Astrocyte (in vitro differentiated cells and primary cell): ENCODE measurements around the gene PALB2. TPM values are rescaled to one million over a fixed set of nuclear protein-coding genes. Genes with fewer than 3 reads are reported as not detected.
A peak's percentile ranks its signal among the peaks of the same experiment; 100 is the strongest.

ENCODE experiments used
- DNase-seq: peaks from one replicate; pipeline ENCODE4 v3.0.0-alpha.2; 2010; ENCODE audit warnings: low read depth
- FAIRE-seq: peaks from 2 replicates; lab custom pipeline; 2011; peaks lifted over from hg19 to GRCh38; lab: Jason Lieb, UNC
- H2AFZ ChIP-seq: 2 replicates; pipeline ENCODE4 v1.6.0; 2012; ENCODE audit warnings: low read depth, low read length, inconsistent platforms
- H3K27ac ChIP-seq: 2 replicates; pipeline ENCODE4 v1.5.1; 2011; ENCODE audit warnings: low read depth, low read length, inconsistent platforms
- H3K27me3 ChIP-seq: 2 replicates; pipeline ENCODE4 v1.6.0; 2011; ENCODE audit warnings: low read length, inconsistent platforms; ENCODE audit not compliant: insufficient read depth
- H3K36me3 ChIP-seq: 2 replicates; pipeline ENCODE4 v1.5.1; 2011; ENCODE audit warnings: low read length, inconsistent platforms; ENCODE audit not compliant: insufficient read depth
- H3K4me1 ChIP-seq: 2 replicates; pipeline ENCODE4 v1.5.1; 2011; ENCODE audit warnings: low read length, inconsistent platforms; ENCODE audit not compliant: insufficient read depth
- H3K4me2 ChIP-seq: 2 replicates; pipeline ENCODE4 v1.6.0; 2012; ENCODE audit warnings: low read length, inconsistent platforms
- H3K4me3 ChIP-seq: 2 replicates; pipeline ENCODE4 v1.5.1; 2011; ENCODE audit warnings: low read depth, mild to moderate bottlenecking, low read length, inconsistent platforms; ENCODE audit not compliant: insufficient read depth
- H3K79me2 ChIP-seq: 2 replicates; pipeline ENCODE4 v1.6.0; 2012; ENCODE audit warnings: mild to moderate bottlenecking, low read length, inconsistent platforms; ENCODE audit not compliant: insufficient read depth
- H3K9ac ChIP-seq: 2 replicates; pipeline ENCODE4 v1.6.0; 2012; ENCODE audit warnings: mild to moderate bottlenecking, low read length, inconsistent platforms
- H3K9me3 ChIP-seq: 2 replicates; pipeline ENCODE4 v1.5.1; 2012; ENCODE audit warnings: low read depth, mild to moderate bottlenecking, low read length, inconsistent platforms; ENCODE audit not compliant: insufficient read depth
- H4K20me1 ChIP-seq: 2 replicates; pipeline ENCODE4 v1.6.0; 2012; ENCODE audit warnings: low read length, inconsistent platforms; ENCODE audit not compliant: insufficient read depth
- H3K27ac Mint-ChIP-seq: one replicate; pipeline ENCODE4 v1.8.0; 2021; ENCODE audit warnings: mild to moderate bottlenecking, mixed read lengths; ENCODE audit not compliant: unreplicated experiment
- H3K27me3 Mint-ChIP-seq: one replicate; pipeline ENCODE4 v1.8.0; 2021; ENCODE audit warnings: low read depth, mixed read lengths; ENCODE audit not compliant: unreplicated experiment
- H3K36me3 Mint-ChIP-seq: one replicate; pipeline ENCODE4 v1.8.0; 2021; ENCODE audit warnings: low read depth, mixed read lengths; ENCODE audit not compliant: unreplicated experiment
- H3K4me1 Mint-ChIP-seq: one replicate; pipeline ENCODE4 v1.8.0; 2021; ENCODE audit warnings: low read depth, mixed read lengths; ENCODE audit not compliant: unreplicated experiment
- H3K4me3 Mint-ChIP-seq: one replicate; pipeline ENCODE4 v1.8.0; 2021; ENCODE audit warnings: mild to moderate bottlenecking, moderate library complexity, mixed read lengths; ENCODE audit not compliant: unreplicated experiment
- H3K9me3 Mint-ChIP-seq: one replicate; pipeline ENCODE4 v1.8.0; 2021; ENCODE audit warnings: mild to moderate bottlenecking, mixed read lengths; ENCODE audit not compliant: unreplicated experiment
- EZH2 ChIP-seq: IDR thresholded peaks from 2 replicates; pipeline ENCODE4 v1.6.1; 2012; ENCODE audit warnings: mild to moderate bottlenecking, low read length, inconsistent platforms; ENCODE audit not compliant: insufficient read depth
- total RNA-seq: library from RNA; stranded (reverse); gene quantifications from 2 replicates; pipeline ENCODE4 v1.2.1, GENCODE V29; 2021
- TF ChIP-seq, protein P1 (sequence below): IDR thresholded peaks from 2 replicates; pipeline ENCODE4 v1.5.1; 2011; ENCODE audit warnings: low read depth, mild to moderate bottlenecking, inconsistent platforms, low read length, moderate library complexity; ENCODE audit not compliant: insufficient read depth

PALB2 gene
- total RNA-seq, 1 donor from 2014 or later: 12.8 TPM

- Mint-ChIP-seq H3K36me3 (peaks cover 10% of the 10 kb centered on the region), H3K27me3 (no peaks in the 10 kb centered on the region), H3K9me3 (no peaks in the 10 kb centered on the region), H3K4me1 (peaks cover 2% of the 10 kb centered on the region), H3K4me3 (peak within 1 kb of the TSS; percentile 93), H3K27ac (peak within 1 kb of the TSS; percentile 69)
- Histone ChIP-seq H3K9me3 (no peaks in the 10 kb centered on the region), H3K4me2 (peak within 1 kb of the TSS; percentile 96), H3K79me2 (peaks cover 51% of the 10 kb centered on the region), H3K9ac (peak within 1 kb of the TSS; percentile 95), H3K27me3 (no peaks in the 10 kb centered on the region), H4K20me1 (peaks cover 33% of the 10 kb centered on the region), H3K4me1 (peaks cover 6% of the 10 kb centered on the region), H2AFZ (peak within 1 kb of the TSS; percentile 89), H3K4me3 (peak within 1 kb of the TSS; percentile 98), H3K27ac (peak within 1 kb of the TSS; percentile 85), H3K36me3 (peaks cover 14% of the 10 kb centered on the region)
- DNase-seq (peak; percentile 70), FAIRE-seq (no peak)
- TF ChIP-seq EZH2: no peak
- TF ChIP-seq, protein P1, sequence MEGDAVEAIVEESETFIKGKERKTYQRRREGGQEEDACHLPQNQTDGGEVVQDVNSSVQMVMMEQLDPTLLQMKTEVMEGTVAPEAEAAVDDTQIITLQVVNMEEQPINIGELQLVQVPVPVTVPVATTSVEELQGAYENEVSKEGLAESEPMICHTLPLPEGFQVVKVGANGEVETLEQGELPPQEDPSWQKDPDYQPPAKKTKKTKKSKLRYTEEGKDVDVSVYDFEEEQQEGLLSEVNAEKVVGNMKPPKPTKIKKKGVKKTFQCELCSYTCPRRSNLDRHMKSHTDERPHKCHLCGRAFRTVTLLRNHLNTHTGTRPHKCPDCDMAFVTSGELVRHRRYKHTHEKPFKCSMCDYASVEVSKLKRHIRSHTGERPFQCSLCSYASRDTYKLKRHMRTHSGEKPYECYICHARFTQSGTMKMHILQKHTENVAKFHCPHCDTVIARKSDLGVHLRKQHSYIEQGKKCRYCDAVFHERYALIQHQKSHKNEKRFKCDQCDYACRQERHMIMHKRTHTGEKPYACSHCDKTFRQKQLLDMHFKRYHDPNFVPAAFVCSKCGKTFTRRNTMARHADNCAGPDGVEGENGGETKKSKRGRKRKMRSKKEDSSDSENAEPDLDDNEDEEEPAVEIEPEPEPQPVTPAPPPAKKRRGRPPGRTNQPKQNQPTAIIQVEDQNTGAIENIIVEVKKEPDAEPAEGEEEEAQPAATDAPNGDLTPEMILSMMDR: peak; percentile 81
These were observed 45.0 kb downstream of the PALB2 start, which contains the start of gene NDUFAB1 for GRCh38 chr16:23595951-23596720. Gene NDUFAB1, minus strand, starts transcription at chr16:23596316. Its CDS starts 26 bp downstream, at chr16:23596290.

DNA sequence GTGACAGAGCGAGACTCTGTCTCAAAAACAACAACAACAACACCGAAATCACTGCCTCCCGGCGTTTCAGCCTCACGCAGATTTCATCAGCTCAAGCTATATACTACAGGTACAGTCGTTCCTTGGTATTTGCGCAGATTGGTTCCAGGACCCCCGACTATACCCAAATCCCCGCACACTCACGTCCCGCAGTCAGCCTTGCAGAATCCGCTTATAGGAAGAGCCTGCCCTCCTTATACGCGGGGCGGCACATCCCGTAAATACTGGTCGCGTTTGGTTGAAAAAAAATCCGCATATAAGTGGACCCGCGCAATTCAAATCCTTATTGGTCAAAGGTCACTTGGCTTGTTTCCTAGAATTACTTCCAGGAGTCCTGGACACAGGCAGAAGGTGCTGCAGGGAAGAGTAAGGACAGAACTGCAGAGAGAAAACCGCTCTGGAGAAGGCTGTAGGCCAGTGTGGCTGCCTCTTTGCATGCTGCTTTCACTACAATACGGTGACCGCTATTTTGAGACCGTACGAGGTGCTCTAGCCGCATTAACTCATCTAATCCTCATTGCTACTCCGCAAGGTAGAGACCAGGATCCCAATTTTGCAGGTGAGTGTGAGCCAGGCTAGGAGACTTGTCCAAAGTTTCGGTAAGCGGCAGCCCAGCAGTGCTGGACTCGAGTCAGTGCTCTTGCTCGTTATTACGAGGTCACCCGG, 45.7 kb downstream of the PALB2 start:
- H3K27ac ChIP-seq: peak overlapping the region; percentile 85
- H3K27me3 ChIP-seq: no peaks in the 10 kb centered on the region
- DNase-seq: no peak
- peak overlapping the region; percentile 95 for H3K9ac ChIP-seq
- peak overlapping the region; percentile 98 for H3K4me3 ChIP-seq
- no peaks in the 10 kb centered on the region for H3K9me3 Mint-ChIP-seq
- peak overlapping the region; percentile 89 for H2AFZ ChIP-seq
- peak overlapping the region; percentile 69 for H3K27ac Mint-ChIP-seq
- peaks cover 18% of the 10 kb centered on the region for H3K36me3 ChIP-seq
- H3K27me3 Mint-ChIP-seq: no peaks in the 10 kb centered on the region
- H3K36me3 Mint-ChIP-seq: peaks cover 14% of the 10 kb centered on the region
- H3K4me1 Mint-ChIP-seq: peaks cover 2% of the 10 kb centered on the region
- H3K4me1 ChIP-seq: peaks cover 6% of the 10 kb centered on the region
- peak overlapping the region; percentile 96 for H3K4me2 ChIP-seq
- peaks cover 58% of the 10 kb centered on the region for H3K79me2 ChIP-seq
- no peaks in the 10 kb centered on the region for H3K9me3 ChIP-seq
- TF ChIP-seq, protein P1: no peak
- TF ChIP-seq EZH2: no peak
- H3K4me3 Mint-ChIP-seq: peak overlapping the region; percentile 93
- H4K20me1 ChIP-seq: peaks cover 38% of the 10 kb centered on the region
- FAIRE-seq: no peak
